BLaER1 (cell line): ENCODE measurements around the gene PCBP1.

Source experiments
- H3K27ac ChIP-seq: shearing (Covaris generic); formaldehyde crosslinking; 2 replicates; pipeline ENCODE4 v1.8.1; 2022
- H3K27me3 ChIP-seq: shearing (Covaris generic); formaldehyde crosslinking; 2 replicates; pipeline ENCODE4 v1.8.1; 2022
- H3K36me3 ChIP-seq: shearing (Covaris generic); formaldehyde crosslinking; 2 replicates; pipeline ENCODE4 v1.8.1; 2022
- H3K4me1 ChIP-seq: shearing (Covaris generic); formaldehyde crosslinking; 2 replicates; pipeline ENCODE4 v1.8.1; 2022
- H3K4me2 ChIP-seq: shearing (Covaris generic); formaldehyde crosslinking; 2 replicates; pipeline ENCODE4 v1.8.1; 2022
- H3K4me3 ChIP-seq: shearing (Covaris generic); formaldehyde crosslinking; 2 replicates; pipeline ENCODE4 v1.8.1; 2022
- H3K9ac ChIP-seq: shearing (Covaris generic); formaldehyde crosslinking; 2 replicates; pipeline ENCODE4 v1.8.1; 2022
- H3K9me3 ChIP-seq: shearing (Covaris generic); formaldehyde crosslinking; 2 replicates; pipeline ENCODE4 v1.8.1; 2022
- H4K20me1 ChIP-seq: shearing (Covaris generic); formaldehyde crosslinking; 2 replicates; pipeline ENCODE4 v1.8.1; 2022
- Cebpa-rat ChIP-seq: shearing (Covaris generic); IDR thresholded peaks from 2 replicates; pipeline ENCODE4 v1.8.1; 2022

PCBP1 gene

DNA sequence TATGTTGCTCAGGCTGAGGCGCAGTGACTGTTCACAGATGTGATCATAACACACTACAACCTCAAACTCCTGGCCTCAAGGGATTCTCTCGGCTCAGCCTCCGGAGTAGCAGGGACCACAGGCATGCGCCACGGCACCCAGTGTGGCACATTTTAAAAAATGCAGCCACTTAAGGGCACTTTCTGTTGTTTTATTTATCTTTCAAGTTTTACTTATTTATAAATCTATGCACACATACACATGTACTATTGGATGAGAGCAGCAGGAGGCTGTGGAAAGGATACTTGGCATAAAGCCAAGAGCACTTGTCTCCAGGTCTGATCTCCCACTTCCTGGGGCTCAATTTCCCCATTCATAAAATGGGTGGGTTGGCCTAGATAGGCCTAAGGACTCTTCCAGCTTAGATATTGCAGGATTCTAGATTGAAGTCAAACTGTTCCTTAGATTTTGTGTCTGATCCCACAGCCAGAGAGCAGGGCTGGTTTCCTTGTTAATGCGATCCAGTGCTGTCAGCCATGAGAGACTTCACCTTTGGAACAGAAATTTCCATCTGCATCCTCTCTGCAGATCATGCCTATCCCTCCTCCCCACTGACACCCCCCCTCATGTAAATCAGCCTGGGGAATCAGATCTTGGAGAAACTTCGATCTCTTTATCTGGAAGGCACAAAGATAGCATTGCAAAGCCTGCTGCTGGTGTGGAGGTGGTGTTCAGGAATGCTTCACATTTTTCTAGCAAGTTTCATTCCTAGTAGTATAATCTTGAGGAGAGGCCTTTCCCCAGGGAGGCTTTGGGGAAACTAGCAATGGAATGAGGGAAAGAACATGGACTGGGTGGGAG lies 24.7 kb downstream of the PCBP1 start:
- Histone ChIP-seq H4K20me1 (no peaks in the 10 kb centered on the region), H3K36me3 (no peaks in the 10 kb centered on the region), H3K27me3 (no peaks in the 10 kb centered on the region), H3K9ac (no peak overlapping the region), H3K4me1 (peaks cover 53% of the 10 kb centered on the region), H3K4me2 (peak overlapping the region; percentile 37), H3K9me3 (no peaks in the 10 kb centered on the region), H3K27ac (no peak overlapping the region), H3K4me3 (no peak overlapping the region)
- no peak for TF ChIP-seq Cebpa-rat

- no peak overlapping the region for H3K9ac ChIP-seq
- no peak overlapping the region for H3K4me2 ChIP-seq
- H3K36me3 ChIP-seq: no peaks in the 10 kb centered on the region
- H3K4me1 ChIP-seq: peaks cover 54% of the 10 kb centered on the region
- H3K4me3 ChIP-seq: no peak overlapping the region
- H3K9me3 ChIP-seq: no peaks in the 10 kb centered on the region
- no peaks in the 10 kb centered on the region for H4K20me1 ChIP-seq
- no peaks in the 10 kb centered on the region for H3K27me3 ChIP-seq
- H3K27ac ChIP-seq: no peak overlapping the region
- TF ChIP-seq Cebpa-rat: no peak
Measured at GRCh38 chr2:70113359-70114070, 26.2 kb downstream of the PCBP1 start.

- no peaks in the 10 kb centered on the region for H3K27me3 ChIP-seq
- peak overlapping the region; percentile 68 for H3K4me2 ChIP-seq
- no peaks in the 10 kb centered on the region for H3K36me3 ChIP-seq
- H3K27ac ChIP-seq: peak overlapping the region; percentile 63
- H4K20me1 ChIP-seq: no peaks in the 10 kb centered on the region
- peaks cover 74% of the 10 kb centered on the region for H3K4me1 ChIP-seq
- H3K9me3 ChIP-seq: no peaks in the 10 kb centered on the region
- H3K4me3 ChIP-seq: no peak overlapping the region
- no peak for TF ChIP-seq Cebpa-rat
- H3K9ac ChIP-seq: peak overlapping the region; percentile 54
Measured at GRCh38 chr2:70115646-70116442, 28.6 kb downstream of the PCBP1 start.

DNA sequence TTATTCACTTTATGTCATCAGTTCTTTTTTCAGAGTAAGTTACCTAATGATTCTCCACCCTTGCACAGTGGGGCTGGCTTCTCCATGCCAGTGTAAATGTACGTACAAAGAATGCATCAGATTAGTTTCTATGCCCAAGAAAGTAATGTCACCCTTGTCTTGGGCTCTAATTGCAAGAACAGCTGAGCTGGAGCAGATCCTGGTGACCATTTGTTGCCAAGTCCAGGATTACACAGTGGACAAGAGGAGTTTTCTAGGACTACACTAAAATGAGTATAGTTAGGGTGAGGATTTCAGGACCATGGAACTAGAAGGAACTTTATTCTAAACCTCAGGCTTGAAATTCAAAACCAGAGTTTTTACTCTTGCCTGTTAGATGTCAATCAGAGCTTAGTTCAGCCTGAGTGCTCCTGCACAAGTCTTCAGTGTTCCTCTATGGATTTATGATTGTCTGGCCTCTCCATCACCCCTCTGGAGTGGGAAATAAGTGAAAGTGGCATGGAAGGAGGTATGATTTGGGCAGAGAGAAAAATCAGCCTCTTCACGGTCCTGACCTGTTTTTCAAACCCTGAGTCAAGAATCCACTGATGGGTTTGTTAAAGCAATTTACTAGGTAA lies 29.8 kb downstream of the PCBP1 start:
- Histone ChIP-seq H3K27ac (peak overlapping the region; percentile 63), H3K9me3 (no peaks in the 10 kb centered on the region), H3K4me2 (peak overlapping the region; percentile 68), H3K27me3 (no peaks in the 10 kb centered on the region), H4K20me1 (no peaks in the 10 kb centered on the region), H3K4me1 (peaks cover 75% of the 10 kb centered on the region), H3K4me3 (no peak overlapping the region), H3K36me3 (no peaks in the 10 kb centered on the region), H3K9ac (peak overlapping the region; percentile 54)
- TF ChIP-seq Cebpa-rat: no peak

- H3K27me3 ChIP-seq: no peaks in the 10 kb centered on the region
- H3K9ac ChIP-seq: peak overlapping the region; percentile 75
- no peaks in the 10 kb centered on the region for H4K20me1 ChIP-seq
- no peaks in the 10 kb centered on the region for H3K9me3 ChIP-seq
- no peak for TF ChIP-seq Cebpa-rat
- H3K4me2 ChIP-seq: peak overlapping the region; percentile 96
- H3K36me3 ChIP-seq: no peaks in the 10 kb centered on the region
- H3K4me3 ChIP-seq: no peak overlapping the region
- H3K4me1 ChIP-seq: peaks cover 91% of the 10 kb centered on the region
- peak overlapping the region; percentile 86 for H3K27ac ChIP-seq
Measured at GRCh38 chr2:70118798-70119454, 31.6 kb downstream of the PCBP1 start.

- H3K27me3 ChIP-seq: no peaks in the 10 kb centered on the region
- H4K20me1 ChIP-seq: no peaks in the 10 kb centered on the region
- H3K4me2 ChIP-seq: peak overlapping the region; percentile 96
- H3K27ac ChIP-seq: peak overlapping the region; percentile 86
- no peak for TF ChIP-seq Cebpa-rat
- H3K9me3 ChIP-seq: no peaks in the 10 kb centered on the region
- peak overlapping the region; percentile 71 for H3K9ac ChIP-seq
- peaks cover 93% of the 10 kb centered on the region for H3K4me1 ChIP-seq
- no peaks in the 10 kb centered on the region for H3K36me3 ChIP-seq
- no peak overlapping the region for H3K4me3 ChIP-seq
Measured at GRCh38 chr2:70121627-70122372, 34.5 kb downstream of the PCBP1 start.

DNA sequence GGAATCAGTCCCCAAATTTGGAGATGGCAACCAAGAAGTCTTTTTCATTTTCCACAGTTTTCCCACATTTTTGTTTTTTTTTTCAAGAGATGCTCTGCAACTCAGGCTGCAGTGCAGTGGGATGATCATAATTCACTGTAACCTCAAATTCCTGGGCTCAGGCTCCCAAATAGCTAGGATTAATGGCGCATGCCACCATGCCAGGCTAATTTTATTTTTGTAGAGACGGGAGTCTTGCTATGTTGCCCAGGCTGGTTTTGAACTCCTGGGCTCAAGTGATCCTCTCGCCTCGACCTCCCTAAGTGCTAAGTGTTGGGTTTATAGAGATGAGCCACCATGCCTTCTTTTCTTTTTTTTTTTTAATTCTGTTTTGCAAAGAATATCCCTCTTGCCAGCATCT lies 35.2 kb downstream of the PCBP1 start:
- peak overlapping the region; percentile 86 for H3K27ac ChIP-seq
- H3K4me2 ChIP-seq: peak overlapping the region; percentile 96
- peaks cover 93% of the 10 kb centered on the region for H3K4me1 ChIP-seq

GRCh38 chr2:70123051-70123828 lies 36.0 kb downstream of the PCBP1 start:
- Histone ChIP-seq H3K9me3 (no peaks in the 10 kb centered on the region), H3K9ac (peak overlapping the region; percentile 67; the same call in 1 of the 2 replicates), H3K4me1 (peaks cover 93% of the 10 kb centered on the region), H4K20me1 (no peaks in the 10 kb centered on the region), H3K36me3 (no peaks in the 10 kb centered on the region), H3K27me3 (no peaks in the 10 kb centered on the region), H3K4me3 (peak overlapping the region; percentile 68; the same call in 1 of the 2 replicates), H3K27ac (peak overlapping the region; percentile 99), H3K4me2 (peak overlapping the region; percentile 96)
- no peak for TF ChIP-seq Cebpa-rat

More for the DNA sequence above, 35.2 kb downstream of the PCBP1 start:
- no peak for TF ChIP-seq Cebpa-rat
- Histone ChIP-seq H3K27me3 (no peaks in the 10 kb centered on the region), H3K9ac (no peak overlapping the region), H3K9me3 (no peaks in the 10 kb centered on the region), H4K20me1 (no peaks in the 10 kb centered on the region), H3K36me3 (no peaks in the 10 kb centered on the region), H3K4me3 (no peak overlapping the region)
